ENCODE measurements around the gene ZNF679.
A peak's percentile ranks its signal among the peaks of the same experiment; 100 is the strongest.
"Not testable (repeated sequence)": the region's sequence is repeated elsewhere in the genome, so short reads cannot be mapped to it uniquely, and the experiment has no call there.

Gene ZNF679

DNA sequence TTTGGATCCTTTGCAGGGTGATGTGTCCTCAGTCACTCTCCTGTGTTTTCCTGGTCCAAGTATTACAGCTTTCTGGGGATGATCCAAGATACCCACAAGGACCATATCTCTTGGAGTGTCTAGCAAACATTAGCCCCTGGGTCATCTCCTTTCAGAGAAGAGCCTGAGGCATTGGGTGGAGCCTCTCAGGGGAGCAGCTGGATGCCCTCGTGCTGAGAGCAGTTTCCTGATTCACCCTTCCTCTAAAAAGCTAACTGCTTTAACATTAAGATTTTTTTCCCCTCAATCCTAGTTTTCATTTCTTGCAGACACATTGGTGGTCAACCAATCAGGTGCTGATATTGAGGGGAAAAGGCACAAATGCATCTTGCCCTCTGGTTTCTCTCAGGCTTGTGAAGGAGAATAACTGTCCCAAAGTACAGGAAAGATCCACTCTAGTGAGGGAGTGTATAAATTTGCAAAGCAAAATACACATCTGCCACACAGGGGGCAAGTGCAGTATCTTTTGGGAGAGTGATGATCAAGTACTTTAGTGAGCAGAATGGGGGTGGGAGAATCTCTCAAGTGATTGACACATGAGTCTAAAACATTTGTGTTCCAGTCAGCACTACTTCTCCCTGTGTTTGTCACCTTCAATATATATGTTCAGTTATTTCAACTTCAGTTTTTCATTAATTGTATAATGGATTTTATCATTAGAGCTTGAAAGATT is 87.9 kb downstream of the ZNF679 start:
- peak in 1 of 2 donors; percentile 36 for DNase-seq
- not testable (repeated sequence) for H4K8ac ChIP-seq (ENCODE audit: low read depth, low read length); H3K79me1 ChIP-seq (ENCODE audit: low read length); H3K23ac ChIP-seq (ENCODE audit: low read length); H2BK12ac ChIP-seq (ENCODE audit: low read length); H3K4ac ChIP-seq (ENCODE audit: low read depth, low read length); H3K79me2 ChIP-seq (ENCODE audit: control insufficient read depth, insufficient read depth, low read length, poor library complexity); H4K91ac ChIP-seq (ENCODE audit: low read depth, low read length); H2BK120ac ChIP-seq (ENCODE audit: insufficient read depth, low read length, poor library complexity); H3K4me1 ChIP-seq (ENCODE audit: control insufficient read depth in 1 of 2, insufficient read depth in 2 of 2, low read length in 2 of 2); H2BK5ac ChIP-seq (ENCODE audit: low read depth, low read length, poor library complexity); H3K18ac ChIP-seq (ENCODE audit: low read length); H3K4me2 ChIP-seq (ENCODE audit: low read length); H3K9ac ChIP-seq (ENCODE audit: low read length); H3K14ac ChIP-seq (ENCODE audit: low read length); H2AFZ ChIP-seq (ENCODE audit: insufficient read depth, low read length, poor library complexity); H3K36me3 ChIP-seq (ENCODE audit: control insufficient read depth in 1 of 2, insufficient read depth in 2 of 2, low read length in 2 of 2); H4K12ac ChIP-seq (ENCODE audit: low read depth, low read length); H3K27me3 ChIP-seq (ENCODE audit: insufficient read depth, low read length); H3K27ac ChIP-seq (ENCODE audit: low read depth, low read length); H2AK5ac ChIP-seq (ENCODE audit: low read length); H3K4me3 ChIP-seq (ENCODE audit: low read depth, low read length)
- H3K9me3 ChIP-seq (ENCODE audit: insufficient read depth, low read depth, low read length), result peaks cover 26% of the 10 kb centered on the region
- no CpG with 5 or more reads among the region's 1 CpG for WGBS (ENCODE audit: extremely low coverage, insufficient coverage, insufficient read length)
